HEK293T (cell line): Measurements from ENCODE around the gene KLRC1.
"Not testable (repeated sequence)": the region's sequence is repeated elsewhere in the genome, so short reads cannot be mapped to it uniquely, and the experiment has no call there.

Experiments
- BHLHE40 ChIP-seq: fragments of 450-650 bp; IDR thresholded peaks from 2 replicates; pipeline ENCODE4 v1.6.1; 2016; ENCODE audit warnings: mild to moderate bottlenecking, moderate library complexity, borderline replicate concordance
- FOXA1 ChIP-seq: fragments of 450-650 bp; IDR thresholded peaks from 2 replicates; pipeline ENCODE4 v1.6.1; 2016; ENCODE audit warnings: mild to moderate bottlenecking
- TARDBP ChIP-seq: fragments of 450-650 bp; IDR thresholded peaks from 2 replicates; pipeline ENCODE4 v1.6.1; 2016

DNA sequence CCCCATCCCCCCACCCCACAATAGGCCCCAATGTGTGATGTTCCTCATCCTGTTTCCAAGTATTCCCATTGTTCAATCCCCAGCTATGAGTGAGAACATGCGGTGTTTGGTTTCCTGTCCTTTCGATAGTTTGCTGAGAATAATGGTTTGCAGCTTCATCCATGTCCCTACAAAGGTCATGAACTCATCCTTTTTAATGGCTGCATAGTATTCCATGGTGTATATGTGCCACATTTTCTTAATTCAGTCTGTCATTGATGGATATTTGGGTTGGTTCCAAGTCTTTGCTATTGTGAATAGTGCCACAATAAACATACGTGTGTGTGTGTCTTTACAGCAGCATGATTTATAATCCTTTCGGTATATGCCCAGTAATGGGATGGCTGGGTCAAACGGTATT is 19.6 kb upstream of the KLRC1 start:
- TF ChIP-seq FOXA1, BHLHE40, TARDBP: not testable (repeated sequence)
